Right lobe of liver (tissue), 4 donors: ENCODE data around the gene PDE1C.

Source experiments
- CTCF ChIP-seq, 4 donors: fragments of 200-600 bp in 3 of 4; fragments of 450-650 bp in 1 of 4; IDR thresholded peaks; one replicate each; pipeline versions ENCODE4 v1.5.1 to v1.8.0; 2016 to 2022; ENCODE audit warnings: antibody characterized with exemption in 4 of 4, mild to moderate bottlenecking in 2 of 4
- POLR2A ChIP-seq: fragments of 450-650 bp; IDR thresholded peaks from one replicate; pipeline ENCODE4 v1.6.1; 2017; ENCODE audit warnings: antibody characterized with exemption, mild to moderate bottlenecking
- donor health status: DM: no; HTN: no; CAD: no.
- donor health status: DM: no; HTN: no; CAD: no.
- donor health status: DM: no; HTN: yes; CAD: no.

GRCh38 chr7:31850601-31851000 is 219.6 kb downstream of the PDE1C start:
- no peak for TF ChIP-seq CTCF (IDR thresholded peaks at IDR 0.05)
- TF ChIP-seq POLR2A: no peak
